HepG2 (cell line): Measurements from ENCODE around the gene ADAMTS13. TPM values are rescaled to one million over a fixed set of nuclear protein-coding genes. Genes with fewer than 3 reads are reported as not detected.

ENCODE experiments used
- DNMT1 ChIP-seq: sonication (generic); formaldehyde crosslinking; IDR thresholded peaks from 2 replicates; pipeline ENCODE4 v1.5.1; 2020; ENCODE audit warnings: mild to moderate bottlenecking, missing genetic modification reagents
- EHMT2 ChIP-seq: fragments of 200-600 bp; sonication (generic); IDR thresholded peaks from 2 replicates; pipeline ENCODE4 v1.7.0; 2017; ENCODE audit warnings: antibody characterized with exemption, low read depth, low read length, borderline replicate concordance
- ETS1 ChIP-seq: sonication (generic); formaldehyde crosslinking; IDR thresholded peaks from 2 replicates; pipeline ENCODE4 v1.4.0; 2020; ENCODE audit warnings: missing genetic modification reagents
- HMGXB3 ChIP-seq: sonication (generic); formaldehyde crosslinking; IDR thresholded peaks from 2 replicates; pipeline ENCODE4 v1.4.0; 2020; ENCODE audit warnings: missing genetic modification reagents, borderline replicate concordance
- MNT ChIP-seq: fragments of 450-650 bp; IDR thresholded peaks from 2 replicates; pipeline ENCODE4 v1.6.1; 2016
- NBN ChIP-seq: fragments of 450-650 bp; conservative IDR thresholded peaks from 2 replicates; pipeline ENCODE4 v1.6.1; 2017
- NCOA2 ChIP-seq: sonication (generic); formaldehyde crosslinking; IDR thresholded peaks from 2 replicates; pipeline ENCODE4 v1.8.0; 2022; ENCODE audit warnings: inconsistent platforms
- NR3C1 ChIP-seq: sonication (generic); formaldehyde crosslinking; IDR thresholded peaks from 2 replicates; pipeline ENCODE4 v1.4.0; 2020; ENCODE audit warnings: missing genetic modification reagents
- TARDBP ChIP-seq: sonication (generic); formaldehyde crosslinking; IDR thresholded peaks from 2 replicates; pipeline ENCODE4 v1.8.0; 2022; ENCODE audit warnings: mild to moderate bottlenecking, missing genetic modification reagents
- THAP11 ChIP-seq: IDR thresholded peaks from 2 replicates; pipeline ENCODE4 v1.6.1; 2016; ENCODE audit warnings: missing biosample characterization, missing genetic modification reagents
- ZBTB7A ChIP-seq: sonication (generic); formaldehyde crosslinking; IDR thresholded peaks from 2 replicates; pipeline ENCODE4 v1.8.0; 2022; ENCODE audit warnings: mild to moderate bottlenecking, missing genetic modification reagents
- ZMAT3 ChIP-seq: sonication (generic); formaldehyde crosslinking; conservative IDR thresholded peaks from 2 replicates; pipeline ENCODE4 v1.7.0; 2021; ENCODE audit warnings: missing genetic modification reagents
- ZMYM2 ChIP-seq: sonication (generic); formaldehyde crosslinking; IDR thresholded peaks from 2 replicates; pipeline ENCODE4 v1.8.0; 2022; ENCODE audit warnings: mild to moderate bottlenecking, missing genetic modification reagents
- ZNF17 ChIP-seq: sonication (generic); formaldehyde crosslinking; IDR thresholded peaks from 2 replicates; pipeline ENCODE4 v1.5.0; 2020; ENCODE audit warnings: mild to moderate bottlenecking, missing genetic modification reagents
- ZNF256 ChIP-seq: sonication (generic); formaldehyde crosslinking; conservative IDR thresholded peaks from 2 replicates; pipeline ENCODE4 v1.4.0; 2020; ENCODE audit warnings: missing genetic modification reagents
- ZNF574 ChIP-seq: sonication (generic); formaldehyde crosslinking; IDR thresholded peaks from 2 replicates; pipeline ENCODE4 v1.4.0; 2020; ENCODE audit warnings: missing genetic modification reagents
- ZNF883 ChIP-seq: sonication (generic); formaldehyde crosslinking; IDR thresholded peaks from 2 replicates; pipeline ENCODE4 v1.5.1; 2020; ENCODE audit warnings: mild to moderate bottlenecking, missing genetic modification reagents; ENCODE audit errors: not compliant biosample characterization
- polyA plus RNA-seq, 8 experiments: library from polyadenylated mRNA; depleted of rRNA in 3 of 8; stranded (reverse) in 7 of 8; unstranded in 1 of 8; fragments of >200 nt; fragmentation: Illumina TruSeq in 4 of 8; extraction: Trizol in 4 of 8; gene quantifications; 2 replicates each; pipeline versions ENCODE4 v1.2.1 to v1.2.3, GENCODE V29; 2011 to 2016; ENCODE audit warnings: low read depth in 4 of 8, missing spikeins in 1 of 8, mixed read lengths in 1 of 8; ENCODE audit not compliant: insufficient read depth in 1 of 8
- total RNA-seq, 5 experiments: library from RNA; depleted of rRNA; stranded (reverse); fragments of >200 nt; fragmentation: Illumina TruSeq; extraction: Trizol; gene quantifications; 2 replicates each; pipeline ENCODE4 v1.2.3, GENCODE V29; 2016; ENCODE audit warnings: low read depth in 1 of 5

The ADAMTS13 gene
- total and polyA plus RNA-seq, 2 of the 13 experiments (the other 11 are each of a cell fraction or from before 2014, with no cell fraction given), result 0.91 to 4.5 TPM

GRCh38 chr9:133375116-133375723 is 46.9 kb upstream of the ADAMTS13 start (continued):
- TF ChIP-seq ETS1 (CRISPR knock-in tag) (0 out of 2 replicates have a peak, but pooled peaks have one; percentile 37), NR3C1 (no peak), NBN (no peak), MNT (no peak), ZMYM2 (CRISPR knock-in tag) (no peak), THAP11 (peak; percentile 35; the same call in 1 of the 2 replicates), EHMT2 (no peak), HMGXB3 (CRISPR knock-in tag) (no peak), TARDBP (CRISPR knock-in tag) (0 out of 2 replicates have a peak, but pooled peaks have one; percentile 41), ZNF574 (CRISPR knock-in tag) (peak; percentile 98), ZNF256 (CRISPR knock-in tag) (0 out of 2 replicates have a peak, but pooled peaks have one; percentile 45), ZBTB7A (CRISPR knock-in tag) (peak; percentile 42; the same call in 1 of the 2 replicates), ZNF17 (CRISPR knock-in tag) (no peak), NCOA2 (CRISPR knock-in tag) (no peak), ZMAT3 (no peak), ZNF883 (no peak), DNMT1 (CRISPR knock-in tag) (no peak)
